HUES48 (cell line): ENCODE measurements around the gene SLC20A1.
"Not testable (repeated sequence)": the region's sequence is repeated elsewhere in the genome, so short reads cannot be mapped to it uniquely, and the experiment has no call there.

Experiments
- H3K27ac ChIP-seq: one replicate; pipeline ENCODE4 v1.7.0; 2013; ENCODE audit warnings: low read depth, low read length, inconsistent platforms
- H3K27me3 ChIP-seq: 2 replicates; pipeline ENCODE4 v1.6.1; 2013; ENCODE audit warnings: mild to moderate bottlenecking, low read length; ENCODE audit not compliant: control insufficient read depth, insufficient read depth
- H3K36me3 ChIP-seq: 2 replicates; pipeline ENCODE4 v1.6.1; 2013; ENCODE audit warnings: low read length; ENCODE audit not compliant: control insufficient read depth, insufficient read depth
- H3K4me1 ChIP-seq: 2 replicates; pipeline ENCODE4 v1.6.1; 2013; ENCODE audit warnings: mild to moderate bottlenecking, low read length; ENCODE audit not compliant: control insufficient read depth, insufficient read depth
- H3K4me3 ChIP-seq: 2 replicates; pipeline ENCODE4 v1.5.1; 2013; ENCODE audit warnings: mild to moderate bottlenecking, low read depth, low read length
- H3K9ac ChIP-seq: 2 replicates; pipeline ENCODE4 v1.6.1; 2013; ENCODE audit warnings: mild to moderate bottlenecking, low read depth, low read length, moderate library complexity
- H3K9me3 ChIP-seq: 2 replicates; pipeline ENCODE4 v1.6.1; 2013; ENCODE audit warnings: low read length; ENCODE audit not compliant: control insufficient read depth, insufficient read depth

SLC20A1 gene

DNA sequence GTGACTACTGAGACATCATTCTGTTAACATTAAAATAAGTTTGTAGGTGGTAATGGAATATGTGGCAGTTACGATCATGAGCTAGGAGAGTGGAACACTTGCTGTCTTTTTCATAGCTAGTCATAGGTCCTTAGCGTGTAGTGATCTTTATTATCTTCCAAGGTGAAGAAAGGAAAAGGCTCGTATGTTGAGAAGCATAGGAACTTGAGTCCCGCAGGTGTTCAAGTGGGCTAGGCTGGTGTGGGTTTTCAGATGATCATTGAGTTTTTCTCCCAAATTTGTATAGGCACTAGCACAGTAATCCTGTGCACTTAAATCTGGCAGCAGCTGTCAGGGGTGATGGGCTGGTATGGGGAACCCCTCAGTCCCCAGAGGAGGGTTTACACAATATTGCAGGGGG, 10.9 kb downstream of the SLC20A1 start:
- Histone ChIP-seq H3K27ac (no peak overlapping the region), H3K4me1 (no peaks in the 10 kb centered on the region), H3K27me3 (no peaks in the 10 kb centered on the region), H3K9me3 (no peaks in the 10 kb centered on the region), H3K4me3 (no peak overlapping the region), H3K36me3 (peaks cover 98% of the 10 kb centered on the region), H3K9ac (no peak overlapping the region)

GRCh38 chr2:112658301-112658700, 12.6 kb downstream of the SLC20A1 start:
- Histone ChIP-seq H3K4me1 (no peaks in the 10 kb centered on the region), H3K9me3 (no peaks in the 10 kb centered on the region), H3K36me3 (peaks cover 98% of the 10 kb centered on the region), H3K27ac (no peak overlapping the region), H3K4me3 (no peak overlapping the region), H3K27me3 (no peaks in the 10 kb centered on the region), H3K9ac (no peak overlapping the region)

- no peaks in the 10 kb centered on the region for H3K4me1 ChIP-seq
- H3K36me3 ChIP-seq = peaks cover 97% of the 10 kb centered on the region
- H3K27ac ChIP-seq = no peak overlapping the region
- H3K9ac ChIP-seq = no peak overlapping the region
- no peaks in the 10 kb centered on the region for H3K9me3 ChIP-seq
- H3K27me3 ChIP-seq = no peaks in the 10 kb centered on the region
- no peak overlapping the region for H3K4me3 ChIP-seq
Observed at GRCh38 chr2:112658839-112659667, 13.3 kb downstream of the SLC20A1 start.

DNA sequence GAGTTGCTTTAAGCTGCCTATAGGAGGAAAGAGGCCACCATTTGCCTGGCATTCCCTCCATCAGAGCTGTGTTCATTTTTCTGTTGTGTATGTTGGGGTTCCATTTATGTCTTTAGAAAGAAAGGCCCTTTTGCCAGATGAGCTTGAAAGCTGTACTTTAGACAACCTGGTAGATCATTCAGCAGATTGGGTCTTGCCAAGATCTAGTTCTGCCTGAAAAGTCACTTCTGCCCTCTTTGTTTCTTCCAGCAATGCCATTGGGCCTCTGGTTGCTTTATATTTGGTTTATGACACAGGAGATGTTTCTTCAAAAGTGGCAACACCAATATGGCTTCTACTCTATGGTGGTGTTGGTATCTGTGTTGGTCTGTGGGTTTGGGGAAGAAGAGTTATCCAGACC, 14.4 kb downstream of the SLC20A1 start:
- Histone ChIP-seq H3K9me3 (no peaks in the 10 kb centered on the region), H3K9ac (no peak overlapping the region), H3K4me3 (no peak overlapping the region), H3K36me3 (peaks cover 97% of the 10 kb centered on the region), H3K4me1 (no peaks in the 10 kb centered on the region), H3K27me3 (no peaks in the 10 kb centered on the region), H3K27ac (no peak overlapping the region)

DNA sequence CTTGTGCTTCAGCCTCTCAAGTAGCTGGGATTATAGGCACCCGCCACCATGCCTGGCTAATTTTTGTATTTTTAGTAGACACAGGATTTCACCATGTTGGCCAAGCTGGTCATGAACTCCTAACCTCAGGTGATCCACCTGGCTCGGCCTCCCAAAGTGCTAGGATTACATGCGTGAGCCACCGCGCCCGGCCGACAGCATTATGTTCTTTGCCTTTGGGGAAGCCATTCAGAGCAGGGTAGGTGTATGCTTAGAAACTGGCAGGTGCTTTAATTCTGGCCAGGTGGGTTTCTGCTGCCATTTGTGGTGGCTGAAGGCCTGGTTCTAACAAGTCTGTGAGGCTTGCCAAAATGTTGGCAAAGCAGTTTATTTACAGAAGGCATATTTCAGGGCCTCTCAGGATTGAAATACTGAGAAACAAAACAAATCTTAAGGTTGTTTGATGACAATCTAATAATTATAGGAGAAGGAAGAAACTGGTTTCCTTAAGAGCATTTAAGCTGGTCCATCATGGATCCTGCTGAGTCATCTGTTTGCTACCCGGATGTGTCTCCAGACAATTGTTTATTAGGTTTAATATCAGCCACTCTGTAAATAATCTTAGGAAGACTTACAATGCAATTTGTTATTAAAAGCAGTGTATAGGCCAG, 16.0 kb downstream of the SLC20A1 start:
- H3K4me3 ChIP-seq = no peak overlapping the region
- no peak overlapping the region for H3K9ac ChIP-seq
- H3K4me1 ChIP-seq = no peaks in the 10 kb centered on the region
- no peaks in the 10 kb centered on the region for H3K27me3 ChIP-seq
- H3K36me3 ChIP-seq = peaks cover 86% of the 10 kb centered on the region
- no peaks in the 10 kb centered on the region for H3K9me3 ChIP-seq
- no peak overlapping the region for H3K27ac ChIP-seq

DNA sequence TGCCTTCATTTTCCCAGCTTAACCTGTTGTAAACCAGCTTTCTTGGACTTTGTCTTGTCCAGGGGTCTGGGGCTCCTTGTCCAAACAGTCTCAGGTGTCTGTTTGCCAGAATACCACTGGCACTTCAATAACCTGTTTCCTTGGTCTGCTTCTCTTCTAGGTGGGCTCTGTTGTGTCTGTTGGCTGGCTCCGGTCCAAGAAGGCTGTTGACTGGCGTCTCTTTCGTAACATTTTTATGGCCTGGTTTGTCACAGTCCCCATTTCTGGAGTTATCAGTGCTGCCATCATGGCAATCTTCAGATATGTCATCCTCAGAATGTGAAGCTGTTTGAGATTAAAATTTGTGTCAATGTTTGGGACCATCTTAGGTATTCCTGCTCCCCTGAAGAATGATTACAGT, 17.0 kb downstream of the SLC20A1 start:
- Histone ChIP-seq H3K9ac (no peak overlapping the region), H3K36me3 (peaks cover 77% of the 10 kb centered on the region), H3K4me1 (no peaks in the 10 kb centered on the region), H3K27me3 (no peaks in the 10 kb centered on the region), H3K4me3 (no peak overlapping the region), H3K27ac (no peak overlapping the region), H3K9me3 (no peaks in the 10 kb centered on the region)

GRCh38 chr2:112664689-112665088, 18.9 kb downstream of the SLC20A1 start:
- H3K36me3 ChIP-seq = peaks cover 57% of the 10 kb centered on the region
- no peak overlapping the region for H3K27ac ChIP-seq
- no peak overlapping the region for H3K4me3 ChIP-seq
- no peak overlapping the region for H3K9ac ChIP-seq
- no peaks in the 10 kb centered on the region for H3K4me1 ChIP-seq
- no peaks in the 10 kb centered on the region for H3K9me3 ChIP-seq
- no peaks in the 10 kb centered on the region for H3K27me3 ChIP-seq

DNA sequence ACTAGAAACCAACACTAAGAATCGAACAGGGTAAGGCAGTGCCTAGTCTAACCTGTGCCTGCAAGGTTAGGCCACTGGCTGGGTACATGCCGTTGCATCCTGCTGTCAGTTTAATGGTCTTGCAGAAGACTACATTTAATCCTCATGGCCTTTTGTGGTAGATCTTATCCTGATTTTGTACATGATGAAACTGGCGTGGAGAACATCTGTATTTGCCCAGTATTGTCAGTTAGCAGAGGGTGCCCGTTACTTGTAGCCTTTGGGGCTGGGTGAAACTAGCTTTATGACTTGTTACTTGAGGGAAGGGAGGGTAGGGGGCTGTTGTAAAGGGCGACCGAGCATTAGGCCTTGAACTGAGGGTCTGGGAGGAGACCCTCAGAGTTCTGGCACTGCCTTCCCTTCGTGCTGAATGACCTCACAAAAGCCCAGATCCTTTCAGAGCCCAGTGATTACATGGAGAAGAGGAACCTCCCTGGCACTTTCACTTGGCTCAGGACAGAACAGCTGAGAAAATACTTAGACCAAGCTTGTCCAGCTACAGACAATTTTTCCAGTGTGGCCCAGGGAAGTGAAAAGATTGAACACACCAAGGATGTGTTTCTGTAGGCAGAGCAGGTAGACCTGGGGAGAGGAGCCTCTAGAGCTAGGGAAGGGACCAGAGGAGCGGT, 19.5 kb downstream of the SLC20A1 start:
- H3K4me3 ChIP-seq = no peak overlapping the region
- no peaks in the 10 kb centered on the region for H3K9me3 ChIP-seq
- no peaks in the 10 kb centered on the region for H3K4me1 ChIP-seq
- peaks cover 51% of the 10 kb centered on the region for H3K36me3 ChIP-seq
- no peak overlapping the region for H3K9ac ChIP-seq
- no peaks in the 10 kb centered on the region for H3K27me3 ChIP-seq
- H3K27ac ChIP-seq = no peak overlapping the region

DNA sequence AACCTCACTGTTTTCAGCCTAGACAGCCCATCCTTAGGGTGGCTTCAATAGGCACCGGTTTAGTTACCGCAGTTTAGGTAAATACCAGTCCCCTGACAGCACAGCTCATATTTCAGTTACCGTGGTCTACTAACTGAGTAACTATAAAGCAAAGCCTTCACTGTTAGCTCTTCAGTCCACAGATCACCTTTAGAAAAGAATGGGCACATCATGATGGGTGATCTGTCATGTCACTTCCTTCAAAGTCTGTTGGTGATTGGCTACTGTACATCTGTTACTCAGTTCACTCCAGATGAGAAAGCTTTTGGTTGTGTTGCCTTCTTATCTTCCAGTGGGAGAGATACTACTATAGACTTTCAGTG, 21.0 kb downstream of the SLC20A1 start:
- Histone ChIP-seq H3K27ac (no peak overlapping the region), H3K4me1 (peaks cover 3% of the 10 kb centered on the region; the same call in 1 of the 2 replicates), H3K36me3 (peaks cover 36% of the 10 kb centered on the region)

GRCh38 chr2:112667540-112667939, 21.8 kb downstream of the SLC20A1 start:
- H3K4me1 ChIP-seq = not testable (repeated sequence)

More for the DNA sequence above, 21.0 kb downstream of the SLC20A1 start:
- Histone ChIP-seq H3K9me3 (no peaks in the 10 kb centered on the region), H3K4me3 (no peak overlapping the region), H3K27me3 (no peaks in the 10 kb centered on the region), H3K9ac (no peak overlapping the region)

DNA sequence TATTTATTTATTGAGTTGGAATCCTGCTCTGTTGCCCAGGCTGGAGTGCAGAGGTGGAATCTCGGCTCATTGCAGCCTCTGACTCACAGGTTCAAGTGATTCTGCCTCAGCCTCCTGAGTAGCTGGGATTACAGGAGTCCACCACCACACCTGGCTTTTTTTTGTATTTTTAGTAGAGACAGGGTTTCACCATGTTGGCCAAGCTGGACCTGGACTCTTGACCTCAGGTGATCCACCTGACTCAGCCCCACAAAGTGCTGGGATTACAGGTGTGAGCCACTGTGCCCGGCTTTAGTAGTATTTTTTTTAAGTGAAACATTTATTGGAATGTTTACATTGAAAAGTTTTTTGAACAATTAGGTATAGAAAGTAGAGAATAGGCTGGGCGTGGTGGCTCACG, 23.9 kb downstream of the SLC20A1 start:
- H3K9me3 ChIP-seq = no peaks in the 10 kb centered on the region
- no peaks in the 10 kb centered on the region for H3K27me3 ChIP-seq
- H3K27ac ChIP-seq = no peak overlapping the region
- peaks cover 9% of the 10 kb centered on the region for H3K36me3 ChIP-seq
- H3K4me3 ChIP-seq = no peak overlapping the region
- no peak overlapping the region for H3K9ac ChIP-seq
- peaks cover 5% of the 10 kb centered on the region; the same call in 1 of the 2 replicates for H3K4me1 ChIP-seq

More at GRCh38 chr2:112667540-112667939, 21.8 kb downstream of the SLC20A1 start:
- not testable (repeated sequence) for H3K4me3 ChIP-seq, H3K9me3 ChIP-seq, H3K9ac ChIP-seq, H3K27ac ChIP-seq, H3K27me3 ChIP-seq
- peaks cover 28% of the 10 kb centered on the region for H3K36me3 ChIP-seq
